Measurements from ENCODE around the gene STK17B. TPM values are rescaled to one million over a fixed set of nuclear protein-coding genes. Genes with fewer than 3 reads are reported as not detected.

The STK17B gene
- total and polyA plus RNA-seq, 2 of the 8 experiments (the other 6 are each of a cell fraction or from before 2014, with no cell fraction given), result 1.8 to 10.5 TPM

- H2AFZ ChIP-seq (ENCODE audit: low read length), result no peak overlapping the region
- no peak overlapping the region for H3K9ac ChIP-seq (replicated peaks in 1 of 4; ENCODE audit: extremely low read depth in 1 of 4, low read depth in 3 of 4, low read length in 3 of 4)
- 0 out of 2 replicates have a peak, but pooled peaks cover 2% of the 10 kb centered on the region for H3K23me2 ChIP-seq (ENCODE audit: low read depth, low read length)
- H3K56ac ChIP-seq (replicated peaks; ENCODE audit: insufficient read length, low read depth, low read length), result no peak overlapping the region
- H3K4me3 ChIP-seq (ENCODE audit: extremely low read depth in 1 of 4, insufficient read depth in 2 of 4, low read depth in 3 of 4, low read length in 4 of 4), result no peak overlapping the region
- no peak overlapping the region for H2BK20ac ChIP-seq (ENCODE audit: low read length)
- H3K27ac ChIP-seq (ENCODE audit: low read depth, low read length), result no peak overlapping the region
- no peak overlapping the region for H4K91ac ChIP-seq (replicated peaks; ENCODE audit: insufficient read length, low read length)
- H3K9me3 ChIP-seq (ENCODE audit: insufficient read depth in 2 of 2, low read depth in 1 of 2, low read length in 1 of 2), result no peaks in the 10 kb centered on the region
- H3K36me3 ChIP-seq (ENCODE audit: control insufficient read depth in 2 of 4, insufficient read depth in 4 of 4, low read length in 3 of 4), result no peaks in the 10 kb centered on the region; a peak in 1 of 8 replicates
- H4K8ac ChIP-seq (ENCODE audit: extremely low read depth, insufficient read depth, low read length), result no peak overlapping the region
- H3K14ac ChIP-seq (ENCODE audit: insufficient read length), result no peak overlapping the region
- WGBS, 2 experiments (ENCODE audit: extremely low coverage in 1 of 2, insufficient coverage in 1 of 2, insufficient read length in 1 of 2, insufficient replicate concordance in 2 of 2, low coverage in 1 of 2, low lambda C conversion rate in 2 of 2, missing lambda C conversion rate in 1 of 2), result 81% methylated on average over 4 of the region's 4 CpGs; no CpG with 5 or more reads in 1 of the 2 experiments
- H3K18ac ChIP-seq (ENCODE audit: extremely low read depth, low read length), result no peak overlapping the region
- no peak overlapping the region for H3K4ac ChIP-seq (replicated peaks; ENCODE audit: insufficient read length, low read depth, low read length)
- DNase-seq (ENCODE audit: low read depth in 1 of 2, low spot score in 2 of 2), result no peak
- H2BK12ac ChIP-seq (ENCODE audit: low read depth, low read length), result no peak overlapping the region
- H4K20me1 ChIP-seq (replicated peaks in 1 of 2; ENCODE audit: control insufficient read depth in 1 of 2, insufficient read depth in 2 of 2, low read length in 2 of 2), result no peaks in the 10 kb centered on the region
- H3K27me3 ChIP-seq (replicated peaks in 1 of 4; ENCODE audit: control insufficient read depth in 3 of 4, extremely low read depth in 1 of 4, insufficient read depth in 3 of 4, low read length in 3 of 4), result no peaks in the 10 kb centered on the region
- no peaks in the 10 kb centered on the region; the same call in 1 of the 2 replicates for H3K79me1 ChIP-seq (ENCODE audit: low read depth, low read length)
- H3K79me2 ChIP-seq (ENCODE audit: control insufficient read depth in 1 of 2, insufficient read depth in 2 of 2, low read length in 2 of 2), result peaks cover under 1 to 59% of the 10 kb centered on the region in 2 experiments; a peak in 3 of 4 replicates
- FAIRE-seq, result no peak
- no peak overlapping the region for H3K4me2 ChIP-seq (ENCODE audit: insufficient read depth in 1 of 2, low read depth in 2 of 2, low read length in 2 of 2)
- POLR2A ChIA-PET (ENCODE audit: partially characterized antibody), result interaction anchor here (1.0 kb wide), 1 partner anchor 33 kb away, joined by 4 read pairs; no protein-coding TSS in a partner anchor
- no peak overlapping the region for H2AK5ac ChIP-seq (ENCODE audit: low read depth, low read length)
- CTCF ChIA-PET (ENCODE audit: partially characterized antibody), result interaction anchor here (1.0 kb wide), 1 partner anchor 92 kb away, joined by 3 read pairs; no protein-coding TSS in a partner anchor
- no peak overlapping the region for H2BK15ac ChIP-seq (ENCODE audit: low read length)
- H3K23ac ChIP-seq (ENCODE audit: insufficient read length), result no peak overlapping the region
- peaks cover 0 to 16% (median 6%) of the 10 kb centered on the region in 4 experiments; a peak in 2 of 7 replicates for H3K4me1 ChIP-seq (replicated peaks in 1 of 4; ENCODE audit: control insufficient read depth in 3 of 4, insufficient read depth in 4 of 4, low read length in 3 of 4)
- no peak overlapping the region for H4K5ac ChIP-seq (ENCODE audit: insufficient read length, low read depth, low read length)
- H2BK120ac ChIP-seq (replicated peaks; ENCODE audit: low read depth, low read length), result no peak overlapping the region
- no peak overlapping the region for H2BK5ac ChIP-seq (ENCODE audit: low read depth, low read length)
- TF ChIP-seq KDM5A (IDR thresholded peaks at IDR 0.05; ENCODE audit: low read length), result no peak
- no peak for TF ChIP-seq POLR2AphosphoS5 (IDR thresholded peaks at IDR 0.05; ENCODE audit: low read depth, low read length)
- no peak for TF ChIP-seq PHF8 (conservative IDR thresholded peaks at IDR 0.05; ENCODE audit: low read depth, low read length)
- TF ChIP-seq RXRA (IDR thresholded peaks at IDR 0.05; ENCODE audit: insufficient read depth, low read depth, low read length), result no peak
- TF ChIP-seq, protein P1, sequence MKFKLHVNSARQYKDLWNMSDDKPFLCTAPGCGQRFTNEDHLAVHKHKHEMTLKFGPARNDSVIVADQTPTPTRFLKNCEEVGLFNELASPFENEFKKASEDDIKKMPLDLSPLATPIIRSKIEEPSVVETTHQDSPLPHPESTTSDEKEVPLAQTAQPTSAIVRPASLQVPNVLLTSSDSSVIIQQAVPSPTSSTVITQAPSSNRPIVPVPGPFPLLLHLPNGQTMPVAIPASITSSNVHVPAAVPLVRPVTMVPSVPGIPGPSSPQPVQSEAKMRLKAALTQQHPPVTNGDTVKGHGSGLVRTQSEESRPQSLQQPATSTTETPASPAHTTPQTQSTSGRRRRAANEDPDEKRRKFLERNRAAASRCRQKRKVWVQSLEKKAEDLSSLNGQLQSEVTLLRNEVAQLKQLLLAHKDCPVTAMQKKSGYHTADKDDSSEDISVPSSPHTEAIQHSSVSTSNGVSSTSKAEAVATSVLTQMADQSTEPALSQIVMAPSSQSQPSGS (IDR thresholded peaks at IDR 0.05; ENCODE audit: low read length), result no peak
- TF ChIP-seq KDM1A (IDR thresholded peaks at IDR 0.05; ENCODE audit: borderline replicate concordance, low read length), result no peak
- TF ChIP-seq YY1 (IDR thresholded peaks at IDR 0.05; ENCODE audit: low read depth, low read length), result no peak
- no peak for TF ChIP-seq CEBPB (IDR thresholded peaks at IDR 0.05; ENCODE audit: low read depth, low read length)
Measured at GRCh38 chr2:196165016-196165415, 6.4 kb downstream of the STK17B start.

Data from H1 (cell line).